ENCODE results near the gene CEACAM4.

- TF ChIP-seq, protein P1, sequence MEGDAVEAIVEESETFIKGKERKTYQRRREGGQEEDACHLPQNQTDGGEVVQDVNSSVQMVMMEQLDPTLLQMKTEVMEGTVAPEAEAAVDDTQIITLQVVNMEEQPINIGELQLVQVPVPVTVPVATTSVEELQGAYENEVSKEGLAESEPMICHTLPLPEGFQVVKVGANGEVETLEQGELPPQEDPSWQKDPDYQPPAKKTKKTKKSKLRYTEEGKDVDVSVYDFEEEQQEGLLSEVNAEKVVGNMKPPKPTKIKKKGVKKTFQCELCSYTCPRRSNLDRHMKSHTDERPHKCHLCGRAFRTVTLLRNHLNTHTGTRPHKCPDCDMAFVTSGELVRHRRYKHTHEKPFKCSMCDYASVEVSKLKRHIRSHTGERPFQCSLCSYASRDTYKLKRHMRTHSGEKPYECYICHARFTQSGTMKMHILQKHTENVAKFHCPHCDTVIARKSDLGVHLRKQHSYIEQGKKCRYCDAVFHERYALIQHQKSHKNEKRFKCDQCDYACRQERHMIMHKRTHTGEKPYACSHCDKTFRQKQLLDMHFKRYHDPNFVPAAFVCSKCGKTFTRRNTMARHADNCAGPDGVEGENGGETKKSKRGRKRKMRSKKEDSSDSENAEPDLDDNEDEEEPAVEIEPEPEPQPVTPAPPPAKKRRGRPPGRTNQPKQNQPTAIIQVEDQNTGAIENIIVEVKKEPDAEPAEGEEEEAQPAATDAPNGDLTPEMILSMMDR (conservative IDR thresholded peaks at IDR 0.05 in 1 of 2, IDR thresholded peaks at IDR 0.05 in 1 of 2; ENCODE audit: low read depth in 1 of 2, low read length in 2 of 2), result no peak
- TF ChIP-seq EZH2 (IDR thresholded peaks at IDR 0.05; ENCODE audit: low read length, missing control alignments), result no peak
Observed at GRCh38 chr19:41587101-41587837, 39.6 kb downstream of the CEACAM4 start.
